H1 (cell line): ENCODE data around the gene APEX2.

Experiments used
- CEBPB ChIP-seq: IDR thresholded peaks from 2 replicates; pipeline ENCODE4 v1.6.1; 2012; ENCODE audit warnings: low read depth, low read length
- HDAC6 ChIP-seq: IDR thresholded peaks from one replicate; pipeline ENCODE4 v1.7.1; 2012; ENCODE audit warnings: low read depth, mild to moderate bottlenecking, inconsistent platforms, low read length, moderate library complexity
- RAD21 ChIP-seq, 2 experiments: IDR thresholded peaks in 1 of 2; conservative IDR thresholded peaks in 1 of 2; 2 replicates each; pipeline ENCODE4 v1.6.1; 2011; ENCODE audit warnings: low read depth in 2 of 2, low read length in 2 of 2, improper control_type of control experiment in 1 of 2, inconsistent platforms in 1 of 2, mild to moderate bottlenecking in 1 of 2, moderate library complexity in 1 of 2
- TF ChIP-seq, protein P1 (sequence below), 3 experiments: IDR thresholded peaks; 1 replicate in 2 of 3; 2 replicates in 1 of 3; pipeline versions ENCODE4 v1.5.1 to v1.6.1; 2011; ENCODE audit warnings: low read length in 3 of 3, mild to moderate bottlenecking in 3 of 3, inconsistent platforms in 2 of 3, low read depth in 1 of 3, moderate library complexity in 1 of 3; ENCODE audit not compliant: insufficient read depth in 1 of 3; ENCODE audit errors: control extremely low read depth in 1 of 3
- TF ChIP-seq, protein P2 (sequence below): IDR thresholded peaks from 2 replicates; pipeline ENCODE4 v1.6.1; 2011; ENCODE audit warnings: low read depth, mild to moderate bottlenecking, low read length; ENCODE audit not compliant: insufficient read depth
- TF ChIP-seq, protein P3 (sequence below): IDR thresholded peaks from 2 replicates; pipeline ENCODE4 v1.6.1; 2012; ENCODE audit warnings: inconsistent platforms

DNA sequence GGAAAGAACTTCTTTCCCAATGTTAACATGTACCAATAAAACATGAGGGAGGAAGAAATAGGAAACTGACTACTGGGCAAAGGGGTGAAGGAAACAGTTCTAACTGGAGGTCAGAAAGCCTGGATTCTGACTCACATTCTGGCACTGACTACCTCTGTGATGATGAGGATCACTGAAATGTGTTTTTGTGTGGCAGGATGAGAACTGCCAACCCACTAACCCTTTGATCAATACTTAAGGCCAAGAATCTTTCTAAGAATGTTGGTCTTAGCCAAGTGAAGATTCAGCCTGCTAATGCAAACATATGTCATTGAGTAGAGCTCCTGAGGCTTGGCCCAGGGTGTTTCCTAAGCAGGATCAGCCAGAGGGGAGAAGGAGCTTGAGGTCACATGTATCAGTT lies 26.0 kb downstream of the APEX2 start:
- TF ChIP-seq, protein P1, sequence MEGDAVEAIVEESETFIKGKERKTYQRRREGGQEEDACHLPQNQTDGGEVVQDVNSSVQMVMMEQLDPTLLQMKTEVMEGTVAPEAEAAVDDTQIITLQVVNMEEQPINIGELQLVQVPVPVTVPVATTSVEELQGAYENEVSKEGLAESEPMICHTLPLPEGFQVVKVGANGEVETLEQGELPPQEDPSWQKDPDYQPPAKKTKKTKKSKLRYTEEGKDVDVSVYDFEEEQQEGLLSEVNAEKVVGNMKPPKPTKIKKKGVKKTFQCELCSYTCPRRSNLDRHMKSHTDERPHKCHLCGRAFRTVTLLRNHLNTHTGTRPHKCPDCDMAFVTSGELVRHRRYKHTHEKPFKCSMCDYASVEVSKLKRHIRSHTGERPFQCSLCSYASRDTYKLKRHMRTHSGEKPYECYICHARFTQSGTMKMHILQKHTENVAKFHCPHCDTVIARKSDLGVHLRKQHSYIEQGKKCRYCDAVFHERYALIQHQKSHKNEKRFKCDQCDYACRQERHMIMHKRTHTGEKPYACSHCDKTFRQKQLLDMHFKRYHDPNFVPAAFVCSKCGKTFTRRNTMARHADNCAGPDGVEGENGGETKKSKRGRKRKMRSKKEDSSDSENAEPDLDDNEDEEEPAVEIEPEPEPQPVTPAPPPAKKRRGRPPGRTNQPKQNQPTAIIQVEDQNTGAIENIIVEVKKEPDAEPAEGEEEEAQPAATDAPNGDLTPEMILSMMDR (IDR thresholded peaks at IDR 0.05; ENCODE audit: control extremely low read depth in 1 of 3, insufficient read depth in 1 of 3, low read depth in 1 of 3, low read length in 3 of 3) = no peak
- TF ChIP-seq CEBPB (no peak), HDAC6 (no peak), RAD21 (IDR thresholded peaks at IDR 0.05 in 1 of 2, conservative IDR thresholded peaks at IDR 0.05 in 1 of 2; ENCODE audit: low read depth in 2 of 2, low read length in 2 of 2) (no peak)
- TF ChIP-seq, protein P2, sequence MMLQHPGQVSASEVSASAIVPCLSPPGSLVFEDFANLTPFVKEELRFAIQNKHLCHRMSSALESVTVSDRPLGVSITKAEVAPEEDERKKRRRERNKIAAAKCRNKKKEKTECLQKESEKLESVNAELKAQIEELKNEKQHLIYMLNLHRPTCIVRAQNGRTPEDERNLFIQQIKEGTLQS = no peak
- TF ChIP-seq, protein P3, sequence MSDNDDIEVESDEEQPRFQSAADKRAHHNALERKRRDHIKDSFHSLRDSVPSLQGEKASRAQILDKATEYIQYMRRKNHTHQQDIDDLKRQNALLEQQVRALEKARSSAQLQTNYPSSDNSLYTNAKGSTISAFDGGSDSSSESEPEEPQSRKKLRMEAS = no peak
